Endometrium (tissue), 2 donors: ENCODE data around the gene HDAC4.

Experiments
- FAIRE-seq: peaks from 2 replicates; lab custom pipeline; 2012; peaks lifted over from hg19 to GRCh38; lab: Jason Lieb, UNC
- donor health status: control.
- donor health status: control.

The HDAC4 gene

GRCh38 chr2:239279508-239280295 lies 121.1 kb downstream of the HDAC4 start:
- no peak for FAIRE-seq

- no peak for FAIRE-seq
Measured at GRCh38 chr2:239278941-239279365, 121.9 kb downstream of the HDAC4 start.

GRCh38 chr2:239278361-239278760 lies 122.5 kb downstream of the HDAC4 start:
- no peak for FAIRE-seq

GRCh38 chr2:239277401-239278085 lies 123.3 kb downstream of the HDAC4 start:
- FAIRE-seq = no peak

GRCh38 chr2:239276851-239277250 lies 124.0 kb downstream of the HDAC4 start:
- no peak for FAIRE-seq

GRCh38 chr2:239275847-239276831 lies 124.7 kb downstream of the HDAC4 start:
- FAIRE-seq = no peak

GRCh38 chr2:239275044-239275685 lies 125.7 kb downstream of the HDAC4 start:
- no peak for FAIRE-seq

GRCh38 chr2:239274391-239275043 lies 126.3 kb downstream of the HDAC4 start:
- FAIRE-seq = peak; percentile 4

GRCh38 chr2:239273280-239274234 lies 127.3 kb downstream of the HDAC4 start:
- FAIRE-seq = no peak

- FAIRE-seq = no peak
Measured at GRCh38 chr2:239272626-239273025, 128.2 kb downstream of the HDAC4 start.

GRCh38 chr2:239271882-239272281 lies 128.9 kb downstream of the HDAC4 start:
- FAIRE-seq = peak; percentile 79

GRCh38 chr2:239271471-239271870 lies 129.3 kb downstream of the HDAC4 start:
- FAIRE-seq = no peak

- no peak for FAIRE-seq
Measured at GRCh38 chr2:239269916-239270315, 130.9 kb downstream of the HDAC4 start.

GRCh38 chr2:239269173-239269885 lies 131.5 kb downstream of the HDAC4 start:
- no peak for FAIRE-seq

- FAIRE-seq = no peak
Measured at GRCh38 chr2:239268549-239268948, 132.3 kb downstream of the HDAC4 start.

- no peak for FAIRE-seq
Measured at GRCh38 chr2:239268082-239268481, 132.7 kb downstream of the HDAC4 start.

GRCh38 chr2:239267288-239267951 lies 133.4 kb downstream of the HDAC4 start:
- FAIRE-seq = no peak

- no peak for FAIRE-seq
Measured at GRCh38 chr2:239266779-239267287, 134.0 kb downstream of the HDAC4 start.

- FAIRE-seq = no peak
Measured at GRCh38 chr2:239266434-239266766, 134.4 kb downstream of the HDAC4 start.
